GM21447 (cell line): ENCODE results near the gene ISL2.

Experiments
- ATAC-seq: cut with Tn5 transposase; IDR thresholded peaks from one replicate; pipeline ENCODE4 v1.9.1; 2021; ENCODE audit not compliant: unreplicated experiment

Gene ISL2

DNA sequence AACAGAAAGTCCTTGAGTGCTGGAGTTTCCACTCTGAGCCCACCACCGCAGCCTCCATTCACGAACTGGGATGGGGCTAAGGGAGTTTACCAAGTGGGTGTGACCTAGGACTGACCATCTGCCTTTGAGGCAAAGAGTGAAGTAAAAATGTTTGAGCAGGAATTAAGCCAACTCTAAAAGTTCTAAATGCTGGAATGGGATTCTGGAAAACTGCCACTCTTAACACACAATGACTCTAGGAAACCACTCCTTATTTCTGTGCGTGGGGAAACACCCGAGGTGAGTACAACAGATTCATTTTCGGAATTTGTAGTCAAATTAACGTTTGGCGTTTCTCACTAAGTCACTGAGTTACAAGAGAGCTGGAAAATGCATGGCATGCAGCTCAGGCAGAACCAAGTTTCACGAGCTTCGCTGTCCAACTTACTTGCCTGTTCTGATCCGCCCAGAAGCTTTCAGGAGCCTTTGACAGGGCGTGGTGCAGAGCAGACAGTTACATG is 31.6 kb downstream of the ISL2 start:
- ATAC-seq: no peak

DNA sequence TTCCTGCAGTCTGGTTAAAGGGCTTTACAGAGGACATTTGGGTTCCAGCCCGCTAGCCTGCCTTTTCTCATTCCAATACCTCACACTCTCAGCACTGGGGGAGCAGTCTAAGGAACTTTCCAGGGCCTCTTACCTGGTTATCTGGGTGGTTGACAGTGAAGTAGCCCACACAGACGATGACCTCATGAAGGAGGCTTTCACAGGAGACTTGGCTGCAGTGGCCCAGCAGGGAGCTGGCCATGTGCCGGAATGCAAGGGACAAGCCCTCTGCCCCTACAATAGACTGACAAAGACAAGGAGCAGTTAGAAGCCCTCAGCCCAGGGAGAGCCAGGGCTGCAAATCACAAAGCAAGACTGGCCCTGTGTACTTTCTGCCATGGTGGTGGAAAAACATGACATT is 39.5 kb downstream of the ISL2 start:
- no peak for ATAC-seq

DNA sequence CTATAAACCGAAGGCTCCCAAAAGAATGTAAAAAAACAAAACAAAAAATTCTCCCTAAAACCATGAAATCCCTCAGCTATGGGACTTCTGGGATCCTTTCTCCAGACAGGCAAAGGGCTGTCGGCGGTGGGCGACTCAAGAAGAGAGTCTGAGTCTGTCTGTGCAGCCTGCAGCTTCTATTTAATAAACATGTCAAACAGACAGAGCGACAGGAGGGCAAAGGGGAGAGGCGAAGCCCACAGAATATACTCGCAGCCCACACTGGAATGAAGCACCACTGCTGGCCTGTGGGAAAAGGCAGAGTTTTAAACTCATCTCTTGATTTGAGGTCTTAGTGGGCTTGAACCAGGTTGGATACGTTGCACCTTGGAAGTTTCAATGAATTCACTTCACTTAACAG is 40.2 kb downstream of the ISL2 start:
- ATAC-seq: no peak

DNA sequence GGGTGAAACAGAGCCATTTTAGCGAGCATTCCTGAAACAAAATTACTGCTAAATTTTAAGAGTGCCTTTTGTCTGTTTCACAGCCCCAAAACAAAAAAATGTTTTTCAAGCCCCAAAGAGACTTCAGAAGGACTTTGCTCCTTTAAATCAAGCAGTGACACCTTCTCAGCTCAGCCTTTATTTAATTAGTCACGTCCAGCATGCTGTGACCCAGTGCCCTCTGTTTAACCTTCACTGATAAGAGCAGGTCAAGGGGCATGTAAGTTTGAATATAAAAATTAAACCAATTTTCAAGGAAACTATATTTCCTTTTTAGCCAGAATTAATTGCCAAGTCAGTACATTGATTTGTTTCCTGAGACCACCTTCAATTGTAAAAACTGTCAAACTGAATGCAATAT is 40.6 kb downstream of the ISL2 start:
- ATAC-seq: no peak

DNA sequence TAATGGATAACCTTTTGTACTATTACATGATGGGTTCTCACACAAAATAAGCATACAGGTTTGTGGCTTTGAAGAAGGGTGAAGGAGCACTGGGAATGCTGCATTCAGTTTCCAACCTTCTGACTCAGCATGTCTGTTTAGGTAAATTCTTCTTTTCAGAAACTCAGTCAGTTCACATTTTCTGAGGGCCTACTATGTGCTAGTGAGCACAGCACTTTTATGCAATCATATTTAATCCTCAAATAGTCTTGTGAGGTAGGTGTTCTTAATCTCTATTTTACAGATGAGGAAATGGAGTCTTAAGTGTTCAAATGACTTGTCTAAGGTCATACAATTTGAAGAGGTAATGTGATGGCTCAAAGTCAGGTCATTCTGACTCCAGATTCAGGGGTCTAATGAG is 41.2 kb downstream of the ISL2 start:
- ATAC-seq: no peak

DNA sequence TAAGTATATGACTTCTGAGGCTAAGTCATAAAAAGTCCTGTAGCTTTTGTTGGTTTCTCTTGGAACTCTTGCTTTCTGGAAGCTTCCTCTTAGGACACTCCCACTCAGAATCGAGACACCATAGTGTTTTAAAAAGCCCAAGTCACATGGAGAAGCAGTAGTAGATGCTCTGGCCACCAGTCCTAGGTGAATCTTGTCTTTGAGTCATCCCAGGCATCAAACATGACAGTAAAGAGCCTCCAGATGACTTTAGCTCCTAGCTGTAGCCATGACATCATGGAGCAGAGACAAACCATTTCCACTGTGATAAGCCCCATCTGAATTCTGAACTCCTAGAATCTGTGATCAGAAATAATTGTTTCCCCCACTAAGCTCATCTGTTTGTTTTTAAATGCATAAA is 42.1 kb downstream of the ISL2 start:
- ATAC-seq: no peak

DNA sequence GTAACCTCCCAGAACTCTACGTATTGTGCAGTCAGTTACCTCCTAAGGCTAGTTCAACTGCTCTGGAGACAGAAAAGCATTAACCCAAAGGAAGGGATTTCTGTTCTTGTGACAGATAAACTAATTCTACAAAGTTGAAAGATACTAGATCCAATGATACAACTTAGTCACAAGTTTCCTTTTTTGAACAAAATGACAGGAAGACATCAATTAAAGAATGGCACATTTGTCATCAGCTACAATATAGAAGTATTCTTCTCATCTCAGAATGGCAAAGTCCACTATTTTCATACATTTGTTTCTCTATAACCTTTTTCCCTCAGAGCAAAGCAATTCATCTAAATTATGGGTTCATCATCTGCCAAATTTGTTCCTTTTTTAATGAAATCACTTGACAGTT is 43.7 kb downstream of the ISL2 start:
- no peak for ATAC-seq

DNA sequence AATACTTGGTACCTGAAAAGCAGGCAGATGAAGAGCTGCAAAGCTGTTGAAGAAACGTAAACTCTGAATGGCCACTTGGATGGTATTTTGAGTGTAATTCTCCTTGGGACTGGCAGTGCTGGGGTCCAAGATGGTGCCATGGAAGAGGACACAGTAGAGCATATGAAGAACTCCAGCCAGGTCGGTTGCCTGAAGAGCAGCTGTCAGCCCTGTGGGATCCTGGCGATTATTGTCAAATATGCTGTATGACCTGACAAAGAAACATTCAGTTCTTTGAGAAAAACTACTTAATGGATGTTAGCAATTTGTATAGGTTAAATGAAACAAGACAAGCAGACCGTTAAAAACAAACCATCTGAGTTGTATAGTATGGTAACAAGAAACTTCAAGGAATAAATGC is 44.8 kb downstream of the ISL2 start:
- ATAC-seq: no peak

DNA sequence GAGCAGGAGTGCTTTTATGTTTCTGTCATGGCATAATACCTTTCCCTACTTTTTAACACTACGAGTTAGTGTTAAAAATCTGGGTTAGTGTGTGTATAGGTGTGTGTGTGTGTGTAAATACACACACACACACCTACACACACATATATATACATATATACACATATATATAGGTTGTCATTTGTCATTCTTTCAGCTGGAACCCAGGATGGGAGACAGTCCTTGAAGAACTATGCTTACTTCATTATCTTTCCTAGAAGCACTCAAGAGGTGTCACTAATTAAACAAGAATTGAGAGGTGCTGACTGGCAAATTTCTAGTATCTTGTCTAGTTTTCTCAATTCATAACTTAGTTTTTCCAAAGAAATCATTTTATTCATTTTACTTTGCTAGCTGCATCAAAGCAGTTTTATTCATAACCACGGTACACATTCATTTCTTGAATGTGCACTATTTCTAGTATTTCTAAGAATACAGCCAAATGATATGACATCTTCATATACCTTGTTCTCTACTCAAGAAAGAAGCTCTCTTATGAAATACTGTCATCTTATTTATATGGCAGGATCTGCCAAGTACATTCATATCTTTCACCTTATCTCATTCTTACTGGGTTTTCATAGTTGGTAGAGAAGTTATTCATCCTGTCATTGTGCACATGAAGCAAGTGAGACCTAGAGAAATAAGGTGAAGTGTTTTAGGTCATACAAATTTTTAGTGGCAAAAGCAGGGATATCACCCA is 46.6 kb downstream of the ISL2 start:
- ATAC-seq: no peak

DNA sequence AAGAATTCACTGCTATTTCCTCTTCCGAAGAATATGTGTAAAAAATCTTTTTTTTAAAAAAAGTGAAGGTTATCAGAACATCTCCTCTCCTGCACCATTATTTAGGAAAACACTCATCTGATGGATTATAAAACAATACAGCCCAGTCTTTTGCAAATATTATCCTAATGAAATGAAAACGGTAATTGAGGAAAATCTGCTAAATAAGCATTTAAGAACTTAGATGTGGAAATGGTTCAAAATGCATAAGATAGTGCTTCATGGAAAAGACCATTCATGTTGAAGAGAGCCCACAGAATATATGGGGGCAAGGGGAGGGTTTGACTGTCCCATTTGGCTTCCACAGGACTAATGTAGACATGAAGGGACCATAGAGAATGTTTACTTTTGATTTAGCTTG is 47.8 kb downstream of the ISL2 start:
- ATAC-seq: no peak

DNA sequence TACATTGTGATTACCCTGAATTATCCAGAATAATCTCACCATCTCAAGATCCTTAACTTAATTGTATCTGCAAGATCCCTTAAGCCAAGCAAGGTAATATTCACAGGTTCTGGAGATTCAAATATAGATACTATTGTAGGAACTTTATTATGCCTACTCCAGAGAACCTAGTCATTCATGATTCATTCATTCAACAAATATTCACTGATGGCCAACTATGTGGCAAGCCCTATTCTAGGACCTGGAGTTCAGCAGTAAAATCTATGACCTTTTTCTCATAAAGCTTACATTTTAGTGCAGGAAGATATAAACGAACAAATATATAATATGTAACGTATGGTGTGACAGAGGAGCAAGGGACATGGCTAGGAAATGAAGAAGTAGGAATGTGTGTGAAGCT is 49.6 kb downstream of the ISL2 start:
- ATAC-seq: no peak

DNA sequence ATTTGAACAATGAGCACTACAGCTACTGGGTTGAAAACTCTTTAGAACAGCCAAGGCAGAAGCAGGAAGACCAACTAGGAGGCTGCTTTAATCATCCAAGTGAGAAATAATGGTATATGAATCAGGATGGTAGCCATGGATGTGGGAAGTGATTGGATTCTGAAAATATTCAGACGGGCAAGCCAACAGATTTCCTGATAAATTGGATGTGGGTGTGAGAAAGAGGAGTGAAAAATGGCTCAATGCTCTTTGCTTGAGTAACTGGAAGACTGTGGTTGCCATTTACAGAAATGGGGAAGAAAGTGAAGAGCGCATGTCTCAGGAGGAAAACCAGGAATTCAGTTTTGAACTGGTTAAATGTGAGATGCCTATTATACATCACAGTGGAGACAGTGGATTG is 50.4 kb downstream of the ISL2 start:
- ATAC-seq: no peak

DNA sequence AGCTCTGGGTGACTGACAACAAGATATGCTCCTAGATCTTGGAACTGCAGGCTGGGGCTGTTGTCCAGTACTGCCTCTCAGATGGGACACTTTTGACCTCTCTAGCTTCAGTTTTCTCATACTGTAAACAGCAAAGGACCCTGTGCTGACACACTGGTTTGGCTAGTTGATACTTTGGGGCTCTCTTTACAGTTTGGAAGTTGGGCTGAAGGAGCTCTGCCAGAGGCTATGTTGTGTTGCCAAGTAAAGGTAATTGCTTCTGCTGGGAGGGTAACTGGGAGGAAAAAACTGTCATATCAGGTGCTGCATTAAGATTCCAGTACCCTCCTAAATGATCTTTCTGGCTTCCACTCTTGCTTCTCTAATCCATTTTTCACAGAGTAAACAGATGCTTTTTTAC is 54.0 kb downstream of the ISL2 start:
- no peak for ATAC-seq

DNA sequence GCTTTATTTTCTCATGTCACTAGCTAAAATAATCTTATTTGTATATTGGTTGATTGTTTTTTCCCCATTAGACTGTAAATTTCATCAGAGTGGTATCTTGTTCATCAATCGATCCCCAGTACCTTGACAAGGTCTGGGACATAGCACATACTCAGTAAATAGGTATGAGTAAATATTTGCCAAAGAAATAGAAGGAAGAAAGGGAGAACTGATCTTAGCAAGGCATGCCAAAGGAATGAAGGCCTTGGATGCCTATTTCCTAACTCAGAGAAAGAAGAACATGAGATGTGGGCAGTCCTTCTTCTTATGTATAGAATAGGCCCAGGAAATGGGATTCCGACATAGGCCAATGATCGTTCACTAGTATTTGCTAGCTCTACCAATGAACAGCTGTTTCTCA is 54.7 kb downstream of the ISL2 start:
- ATAC-seq: no peak

DNA sequence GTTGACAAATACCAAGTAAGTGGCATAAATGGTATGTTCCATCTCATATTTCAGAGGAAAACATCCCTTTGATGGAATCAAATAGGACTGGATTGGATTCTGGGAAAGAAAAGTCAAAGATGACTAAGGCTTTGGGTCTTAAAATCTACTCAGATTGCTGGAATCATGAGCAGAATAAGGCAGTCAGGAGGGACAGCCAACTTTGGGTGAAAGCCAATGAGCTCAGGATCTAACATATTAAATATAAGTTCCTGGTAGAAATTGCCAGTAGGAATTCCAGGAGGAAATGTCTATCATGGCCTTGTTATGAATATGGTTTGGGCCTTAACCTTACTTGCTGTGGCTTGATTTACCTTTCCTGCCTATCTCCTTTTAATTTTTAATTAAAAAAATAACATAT is 55.3 kb downstream of the ISL2 start:
- no peak for ATAC-seq
